ENCODE measurements around the gene CYLD. TPM values are rescaled to one million over a fixed set of nuclear protein-coding genes. Genes with fewer than 3 reads are reported as not detected.

CYLD gene
- total RNA-seq, 4 donors from 2014 or later: 31.1 to 77.6 (median 50.2) TPM

GRCh38 chr16:50771366-50771765 is 29.5 kb downstream of the CYLD start:
- Histone ChIP-seq H3K27ac (no peak overlapping the region), H3K4me1 (no peaks in the 10 kb centered on the region), H3K36me3 (peaks cover 15% of the 10 kb centered on the region), H3K4me3 (no peak overlapping the region), H3K9me3 (no peaks in the 10 kb centered on the region), H3K27me3 (no peaks in the 10 kb centered on the region)
- 96% methylated on average over 3 of the region's 3 CpGs for WGBS
- DNase-seq (ENCODE audit: low spot score in 2 of 2): no peak
- TF ChIP-seq EP300 (IDR thresholded peaks at IDR 0.05) (no peak), POLR2AphosphoS5 (IDR thresholded peaks at IDR 0.05) (no peak), POLR2A (IDR thresholded peaks at IDR 0.05) (no peak)
- TF ChIP-seq, protein P1, sequence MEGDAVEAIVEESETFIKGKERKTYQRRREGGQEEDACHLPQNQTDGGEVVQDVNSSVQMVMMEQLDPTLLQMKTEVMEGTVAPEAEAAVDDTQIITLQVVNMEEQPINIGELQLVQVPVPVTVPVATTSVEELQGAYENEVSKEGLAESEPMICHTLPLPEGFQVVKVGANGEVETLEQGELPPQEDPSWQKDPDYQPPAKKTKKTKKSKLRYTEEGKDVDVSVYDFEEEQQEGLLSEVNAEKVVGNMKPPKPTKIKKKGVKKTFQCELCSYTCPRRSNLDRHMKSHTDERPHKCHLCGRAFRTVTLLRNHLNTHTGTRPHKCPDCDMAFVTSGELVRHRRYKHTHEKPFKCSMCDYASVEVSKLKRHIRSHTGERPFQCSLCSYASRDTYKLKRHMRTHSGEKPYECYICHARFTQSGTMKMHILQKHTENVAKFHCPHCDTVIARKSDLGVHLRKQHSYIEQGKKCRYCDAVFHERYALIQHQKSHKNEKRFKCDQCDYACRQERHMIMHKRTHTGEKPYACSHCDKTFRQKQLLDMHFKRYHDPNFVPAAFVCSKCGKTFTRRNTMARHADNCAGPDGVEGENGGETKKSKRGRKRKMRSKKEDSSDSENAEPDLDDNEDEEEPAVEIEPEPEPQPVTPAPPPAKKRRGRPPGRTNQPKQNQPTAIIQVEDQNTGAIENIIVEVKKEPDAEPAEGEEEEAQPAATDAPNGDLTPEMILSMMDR (IDR thresholded peaks at IDR 0.05): no peak

DNA sequence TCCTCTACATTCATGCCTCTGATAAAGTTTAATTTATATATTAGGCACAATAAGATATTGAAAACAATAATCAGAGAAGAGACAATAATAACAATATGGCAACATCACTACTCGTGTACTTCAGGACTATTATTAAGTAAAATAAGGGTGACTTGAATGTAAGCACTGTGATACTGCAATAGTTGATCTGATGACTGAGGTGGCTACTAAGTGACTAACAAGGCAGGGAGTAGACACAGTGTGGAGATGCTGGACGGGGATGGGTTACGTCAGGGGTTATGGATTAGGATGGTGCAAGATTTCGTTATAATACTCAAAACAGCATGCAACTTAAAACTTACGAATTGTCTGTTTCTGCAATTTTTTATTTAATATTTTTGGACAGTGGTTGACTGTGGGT is 32.5 kb downstream of the CYLD start:
- 95% methylated on average over 5 of the region's 5 CpGs for WGBS
- Histone ChIP-seq H3K36me3 (peaks cover 20% of the 10 kb centered on the region), H3K4me3 (no peak overlapping the region), H3K27ac (no peak overlapping the region), H3K27me3 (no peaks in the 10 kb centered on the region), H3K9me3 (no peaks in the 10 kb centered on the region), H3K4me1 (no peaks in the 10 kb centered on the region)
- no peak for DNase-seq (ENCODE audit: low spot score in 2 of 2)
- TF ChIP-seq, protein P1 (IDR thresholded peaks at IDR 0.05): no peak
- TF ChIP-seq POLR2A (IDR thresholded peaks at IDR 0.05) (no peak), POLR2AphosphoS5 (IDR thresholded peaks at IDR 0.05) (no peak), EP300 (IDR thresholded peaks at IDR 0.05) (no peak)

DNA sequence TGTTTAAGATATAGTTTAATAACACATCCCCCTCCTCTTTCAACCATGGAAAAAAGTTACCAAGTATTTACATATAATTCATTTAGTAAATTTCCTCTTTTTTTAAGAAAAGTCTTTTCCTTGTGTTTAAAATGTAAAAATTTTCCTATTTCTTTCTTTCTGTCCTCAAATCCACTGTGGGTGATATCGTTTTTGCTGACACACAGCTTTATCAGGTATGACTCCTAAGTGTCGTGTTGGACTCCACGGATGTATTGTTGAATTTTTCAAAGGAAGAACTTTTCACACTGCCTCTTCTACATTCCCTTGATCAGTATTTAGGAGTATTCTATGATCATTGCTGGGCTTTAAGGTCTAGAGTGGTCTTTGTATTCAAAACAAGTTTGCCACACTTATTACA is 33.1 kb downstream of the CYLD start:
- H3K9me3 ChIP-seq: no peaks in the 10 kb centered on the region
- H3K27me3 ChIP-seq: no peaks in the 10 kb centered on the region
- DNase-seq (ENCODE audit: low spot score in 2 of 2): no peak
- peaks cover 22% of the 10 kb centered on the region for H3K36me3 ChIP-seq
- no peaks in the 10 kb centered on the region for H3K4me1 ChIP-seq
- WGBS: 91% methylated on average over 3 of the region's 3 CpGs
- no peak overlapping the region for H3K4me3 ChIP-seq
- H3K27ac ChIP-seq: no peak overlapping the region
- TF ChIP-seq, protein P1 (IDR thresholded peaks at IDR 0.05): no peak
- TF ChIP-seq POLR2A (IDR thresholded peaks at IDR 0.05) (no peak), POLR2AphosphoS5 (IDR thresholded peaks at IDR 0.05) (no peak), EP300 (IDR thresholded peaks at IDR 0.05) (no peak)

GRCh38 chr16:50776037-50776436 is 34.2 kb downstream of the CYLD start:
- Histone ChIP-seq H3K27me3 (no peaks in the 10 kb centered on the region), H3K4me1 (no peaks in the 10 kb centered on the region), H3K27ac (no peak overlapping the region), H3K4me3 (no peak overlapping the region), H3K36me3 (peaks cover 31% of the 10 kb centered on the region), H3K9me3 (no peaks in the 10 kb centered on the region)
- TF ChIP-seq, protein P1 (IDR thresholded peaks at IDR 0.05): no peak
- TF ChIP-seq POLR2A (IDR thresholded peaks at IDR 0.05): no peak
- no peak for TF ChIP-seq EP300 (IDR thresholded peaks at IDR 0.05)
- TF ChIP-seq POLR2AphosphoS5 (IDR thresholded peaks at IDR 0.05): no peak
- DNase-seq (ENCODE audit: low spot score in 2 of 2): no peak
- 87% methylated on average over 1 of the region's 1 CpG for WGBS

GRCh38 chr16:50778284-50779163 is 36.6 kb downstream of the CYLD start:
- no peak for DNase-seq (ENCODE audit: low spot score in 2 of 2)
- no peak overlapping the region for H3K4me3 ChIP-seq
- no peaks in the 10 kb centered on the region for H3K4me1 ChIP-seq
- H3K36me3 ChIP-seq: peaks cover 49% of the 10 kb centered on the region
- no peaks in the 10 kb centered on the region for H3K27me3 ChIP-seq
- no peaks in the 10 kb centered on the region for H3K9me3 ChIP-seq
- TF ChIP-seq, protein P1 (IDR thresholded peaks at IDR 0.05): no peak
- TF ChIP-seq EP300 (IDR thresholded peaks at IDR 0.05): no peak
- TF ChIP-seq POLR2A (IDR thresholded peaks at IDR 0.05): no peak
- TF ChIP-seq POLR2AphosphoS5 (IDR thresholded peaks at IDR 0.05): no peak
- H3K27ac ChIP-seq: no peak overlapping the region
- 67% methylated on average over 1 of the region's 1 CpG for WGBS

All from suprapubic skin (tissue), 4 donors.